ENCODE results near the gene SYCP2. TPM values are rescaled to one million over a fixed set of nuclear protein-coding genes. Genes with fewer than 3 reads are reported as not detected.

The SYCP2 gene
- total and polyA plus RNA-seq, 2 donors (not counting 1 experiment from before 2014, with no cell fraction given), result 0.77 to 1.2 TPM

DNA sequence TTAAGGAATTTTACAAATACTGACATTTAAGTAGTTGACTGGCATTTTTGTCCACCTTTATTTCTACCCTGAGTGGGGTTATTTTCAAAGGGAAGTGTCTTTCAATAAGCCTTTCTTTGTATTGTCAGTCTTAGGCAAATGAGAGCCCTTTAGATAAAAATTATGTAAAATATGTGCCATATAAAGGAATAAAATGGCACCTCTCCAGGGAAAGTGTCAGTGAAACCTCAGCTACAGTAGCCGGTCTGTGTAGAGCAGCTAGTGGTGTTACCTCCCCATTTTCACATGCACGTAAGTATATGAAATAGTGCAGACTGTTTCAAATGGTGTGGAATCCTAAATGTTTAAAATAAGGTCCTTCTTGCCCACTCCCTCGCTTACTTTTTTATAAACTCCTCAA lies 11.7 kb upstream of the SYCP2 start:
- no peak overlapping the region for H3K27ac ChIP-seq (ENCODE audit: insufficient read depth, low read length)
- H4K20me1 ChIP-seq (ENCODE audit: control insufficient read depth, extremely low read depth, insufficient read depth, low read length), result no peaks in the 10 kb centered on the region
- no peaks in the 10 kb centered on the region for H3K79me2 ChIP-seq (ENCODE audit: control insufficient read depth, insufficient read depth, low read length)
- no peaks in the 10 kb centered on the region for H3K27me3 ChIP-seq (ENCODE audit: control insufficient read depth, insufficient read depth, low read length)
- H2AFZ ChIP-seq (ENCODE audit: low read length), result no peak overlapping the region
- H3K4me1 ChIP-seq (ENCODE audit: control insufficient read depth, extremely low read depth, insufficient read depth, low read length), result peaks cover 3% of the 10 kb centered on the region
- no peak overlapping the region for H3K4me3 ChIP-seq (replicated peaks in 1 of 4; ENCODE audit: control extremely low read depth in 1 of 4, insufficient read depth in 1 of 4, low read depth in 3 of 4, low read length in 4 of 4)
- DNase-seq (ENCODE audit: low read depth in 2 of 2), result no peak
- no peaks in the 10 kb centered on the region for H3K9me3 ChIP-seq (ENCODE audit: control insufficient read depth, insufficient read depth, low read depth, low read length)
- no peaks in the 10 kb centered on the region for H3K36me3 ChIP-seq (ENCODE audit: control insufficient read depth, insufficient read depth, low read length)
- TF ChIP-seq, protein P1, sequence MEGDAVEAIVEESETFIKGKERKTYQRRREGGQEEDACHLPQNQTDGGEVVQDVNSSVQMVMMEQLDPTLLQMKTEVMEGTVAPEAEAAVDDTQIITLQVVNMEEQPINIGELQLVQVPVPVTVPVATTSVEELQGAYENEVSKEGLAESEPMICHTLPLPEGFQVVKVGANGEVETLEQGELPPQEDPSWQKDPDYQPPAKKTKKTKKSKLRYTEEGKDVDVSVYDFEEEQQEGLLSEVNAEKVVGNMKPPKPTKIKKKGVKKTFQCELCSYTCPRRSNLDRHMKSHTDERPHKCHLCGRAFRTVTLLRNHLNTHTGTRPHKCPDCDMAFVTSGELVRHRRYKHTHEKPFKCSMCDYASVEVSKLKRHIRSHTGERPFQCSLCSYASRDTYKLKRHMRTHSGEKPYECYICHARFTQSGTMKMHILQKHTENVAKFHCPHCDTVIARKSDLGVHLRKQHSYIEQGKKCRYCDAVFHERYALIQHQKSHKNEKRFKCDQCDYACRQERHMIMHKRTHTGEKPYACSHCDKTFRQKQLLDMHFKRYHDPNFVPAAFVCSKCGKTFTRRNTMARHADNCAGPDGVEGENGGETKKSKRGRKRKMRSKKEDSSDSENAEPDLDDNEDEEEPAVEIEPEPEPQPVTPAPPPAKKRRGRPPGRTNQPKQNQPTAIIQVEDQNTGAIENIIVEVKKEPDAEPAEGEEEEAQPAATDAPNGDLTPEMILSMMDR (conservative IDR thresholded peaks at IDR 0.05 in 1 of 2, IDR thresholded peaks at IDR 0.05 in 1 of 2; ENCODE audit: low read depth in 1 of 2, low read length in 2 of 2), result no peak
- no peak for TF ChIP-seq EZH2 (IDR thresholded peaks at IDR 0.05; ENCODE audit: low read length, missing control alignments)
- no peak overlapping the region for H3K4me2 ChIP-seq (ENCODE audit: extremely low read depth, insufficient read depth, low read length)
- H3K9ac ChIP-seq (ENCODE audit: insufficient read depth, low read length), result no peak overlapping the region

GRCh38 chr20:59944726-59945125 lies 11.3 kb upstream of the SYCP2 start:
- Histone ChIP-seq H3K4me1 (ENCODE audit: control insufficient read depth, extremely low read depth, insufficient read depth, low read length) (peaks cover 3% of the 10 kb centered on the region), H3K4me3 (replicated peaks in 1 of 4; ENCODE audit: control extremely low read depth in 1 of 4, insufficient read depth in 1 of 4, low read depth in 3 of 4, low read length in 4 of 4) (no peak overlapping the region), H3K27me3 (ENCODE audit: control insufficient read depth, insufficient read depth, low read length) (no peaks in the 10 kb centered on the region), H3K4me2 (ENCODE audit: extremely low read depth, insufficient read depth, low read length) (no peak overlapping the region), H3K9me3 (ENCODE audit: control insufficient read depth, insufficient read depth, low read depth, low read length) (no peaks in the 10 kb centered on the region), H3K79me2 (ENCODE audit: control insufficient read depth, insufficient read depth, low read length) (no peaks in the 10 kb centered on the region), H3K27ac (ENCODE audit: insufficient read depth, low read length) (no peak overlapping the region), H4K20me1 (ENCODE audit: control insufficient read depth, extremely low read depth, insufficient read depth, low read length) (no peaks in the 10 kb centered on the region), H3K9ac (ENCODE audit: insufficient read depth, low read length) (no peak overlapping the region), H2AFZ (ENCODE audit: low read length) (no peak overlapping the region), H3K36me3 (ENCODE audit: control insufficient read depth, insufficient read depth, low read length) (no peaks in the 10 kb centered on the region)
- TF ChIP-seq, protein P1 (conservative IDR thresholded peaks at IDR 0.05 in 1 of 2, IDR thresholded peaks at IDR 0.05 in 1 of 2; ENCODE audit: low read depth in 1 of 2, low read length in 2 of 2), result no peak
- DNase-seq (ENCODE audit: low read depth in 2 of 2), result no peak

DNA sequence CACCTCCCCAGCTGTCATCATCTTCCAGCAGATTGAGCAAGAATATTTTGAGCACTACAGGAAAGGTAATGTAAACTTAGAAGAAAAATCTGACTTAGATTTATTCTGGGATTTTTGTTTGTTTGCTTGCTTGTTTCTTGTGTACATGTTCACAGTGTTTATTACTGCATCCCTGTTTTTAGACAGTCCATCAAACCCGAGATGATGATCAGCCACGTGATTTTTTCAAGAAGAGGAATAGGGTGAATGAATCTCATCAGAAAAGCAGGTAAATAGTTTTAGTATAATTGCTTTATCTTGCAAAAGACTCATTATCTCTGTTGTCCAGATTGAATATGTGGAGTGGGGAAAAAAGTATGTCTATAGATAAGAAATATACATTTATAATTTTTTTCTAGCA lies 8.8 kb upstream of the SYCP2 start:
- Histone ChIP-seq H3K4me3 (replicated peaks in 1 of 4; ENCODE audit: control extremely low read depth in 1 of 4, insufficient read depth in 1 of 4, low read depth in 3 of 4, low read length in 4 of 4) (no peak overlapping the region), H3K4me1 (ENCODE audit: control insufficient read depth, extremely low read depth, insufficient read depth, low read length) (peaks cover 7% of the 10 kb centered on the region), H2AFZ (ENCODE audit: low read length) (no peak overlapping the region), H3K36me3 (ENCODE audit: control insufficient read depth, insufficient read depth, low read length) (peaks cover 2% of the 10 kb centered on the region), H3K27ac (ENCODE audit: insufficient read depth, low read length) (no peak overlapping the region), H4K20me1 (ENCODE audit: control insufficient read depth, extremely low read depth, insufficient read depth, low read length) (no peaks in the 10 kb centered on the region), H3K27me3 (ENCODE audit: control insufficient read depth, insufficient read depth, low read length) (no peaks in the 10 kb centered on the region), H3K9ac (ENCODE audit: insufficient read depth, low read length) (no peak overlapping the region), H3K4me2 (ENCODE audit: extremely low read depth, insufficient read depth, low read length) (no peak overlapping the region), H3K9me3 (ENCODE audit: control insufficient read depth, insufficient read depth, low read depth, low read length) (no peaks in the 10 kb centered on the region), H3K79me2 (ENCODE audit: control insufficient read depth, insufficient read depth, low read length) (peaks cover 5% of the 10 kb centered on the region)
- TF ChIP-seq, protein P1 (conservative IDR thresholded peaks at IDR 0.05 in 1 of 2, IDR thresholded peaks at IDR 0.05 in 1 of 2; ENCODE audit: low read depth in 1 of 2, low read length in 2 of 2), result no peak
- TF ChIP-seq EZH2 (IDR thresholded peaks at IDR 0.05; ENCODE audit: low read length, missing control alignments), result no peak
- DNase-seq (ENCODE audit: low read depth in 2 of 2), result no peak

All from fibroblast of lung (primary cell).